GM19452 (cell line): ENCODE measurements around the gene LYL1.
A peak's percentile ranks its signal among the peaks of the same experiment; 100 is the strongest.

Experiments
- ATAC-seq: cut with Tn5 transposase; IDR thresholded peaks from one replicate; pipeline ENCODE4 v1.9.1; 2021; ENCODE audit not compliant: unreplicated experiment

LYL1 gene

GRCh38 chr19:13110099-13110610 lies 7.5 kb upstream of the LYL1 start:
- ATAC-seq: no peak

GRCh38 chr19:13109361-13110098 lies 6.9 kb upstream of the LYL1 start:
- ATAC-seq: no peak

GRCh38 chr19:13104848-13105711 lies 2.4 kb upstream of the LYL1 start:
- no peak for ATAC-seq

- ATAC-seq: no peak
Observed at GRCh38 chr19:13104360-13104847, 1.7 kb upstream of the LYL1 start.

GRCh38 chr19:13103581-13104359 lies 1.1 kb upstream of the LYL1 start:
- no peak for ATAC-seq

- ATAC-seq: peak; percentile 11
Observed at GRCh38 chr19:13102416-13102665, 317 bp downstream of the LYL1 start.

GRCh38 chr19:13101590-13102415 lies 855 bp downstream of the LYL1 start:
- no peak for ATAC-seq

- ATAC-seq: no peak
Observed at GRCh38 chr19:13100841-13101589, 1.6 kb downstream of the LYL1 start.

GRCh38 chr19:13100031-13100588 lies 2.5 kb downstream of the LYL1 start:
- no peak for ATAC-seq

GRCh38 chr19:13099073-13099999 lies 3.3 kb downstream of the LYL1 start:
- ATAC-seq: no peak

GRCh38 chr19:13098277-13099072 lies 4.2 kb downstream of the LYL1 start:
- no peak for ATAC-seq

GRCh38 chr19:13097463-13098258 lies 5.0 kb downstream of the LYL1 start:
- no peak for ATAC-seq

- no peak for ATAC-seq
Observed at GRCh38 chr19:13097033-13097462, 5.6 kb downstream of the LYL1 start.

- ATAC-seq: no peak
Observed at GRCh38 chr19:13095934-13096927, 6.4 kb downstream of the LYL1 start.

GRCh38 chr19:13095393-13095784 lies 7.3 kb downstream of the LYL1 start:
- no peak for ATAC-seq
